ENCODE results near the gene SIGLEC6.

Gene SIGLEC6

DNA sequence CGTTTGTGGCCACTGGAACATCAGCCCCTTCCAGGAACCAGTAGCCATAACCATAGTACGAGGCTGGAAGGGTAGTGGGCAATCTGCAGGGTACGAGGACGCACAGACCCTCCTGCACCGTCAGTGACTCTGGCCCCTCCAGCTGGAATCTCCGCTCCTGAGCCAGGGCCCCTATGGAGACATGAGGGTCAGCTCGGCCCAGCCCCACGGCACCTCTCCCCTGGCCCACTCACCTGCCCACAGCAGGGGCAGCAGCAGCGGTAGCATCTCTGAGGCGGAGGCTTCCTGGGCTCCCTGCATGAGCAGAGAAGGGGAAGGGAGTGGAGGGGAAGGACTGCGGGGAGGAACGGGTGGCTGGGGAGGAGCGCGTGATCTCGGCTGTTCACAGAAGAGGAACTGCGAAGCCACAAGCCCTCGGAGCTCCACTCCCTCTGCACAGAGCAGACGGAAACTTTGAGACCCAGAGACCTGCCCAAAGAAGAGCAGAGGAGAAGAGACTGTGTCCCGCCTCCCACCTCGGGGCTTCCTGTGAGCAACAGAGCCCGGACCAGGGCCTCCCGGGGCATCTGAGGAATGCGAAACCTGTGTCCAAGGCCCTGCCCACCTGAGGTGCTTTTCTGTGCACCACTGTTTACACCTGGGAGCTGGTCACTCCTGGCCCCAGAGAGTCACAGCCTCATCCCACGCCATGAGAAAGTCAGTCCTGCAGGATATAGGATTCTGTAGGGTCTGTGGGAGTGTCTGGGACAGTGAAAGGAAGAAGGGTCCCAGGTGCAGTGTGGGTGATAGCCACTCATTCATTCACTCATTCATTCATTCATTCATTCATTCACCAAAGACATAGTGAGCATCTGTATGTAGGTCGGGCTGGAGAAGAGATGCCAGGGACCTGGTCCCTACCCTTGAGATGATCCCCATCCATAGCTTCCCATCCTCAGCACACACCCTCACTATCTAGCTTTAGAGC is at the start of gene SIGLEC6:
SIGLEC6 (minus strand) TSS at position 322 of the 967 bp plus-strand sequence; CDS start at position 300, 22 bp downstream.
- DNase-seq (ENCODE audit: low read depth in 2 of 2), result no peak

DNA sequence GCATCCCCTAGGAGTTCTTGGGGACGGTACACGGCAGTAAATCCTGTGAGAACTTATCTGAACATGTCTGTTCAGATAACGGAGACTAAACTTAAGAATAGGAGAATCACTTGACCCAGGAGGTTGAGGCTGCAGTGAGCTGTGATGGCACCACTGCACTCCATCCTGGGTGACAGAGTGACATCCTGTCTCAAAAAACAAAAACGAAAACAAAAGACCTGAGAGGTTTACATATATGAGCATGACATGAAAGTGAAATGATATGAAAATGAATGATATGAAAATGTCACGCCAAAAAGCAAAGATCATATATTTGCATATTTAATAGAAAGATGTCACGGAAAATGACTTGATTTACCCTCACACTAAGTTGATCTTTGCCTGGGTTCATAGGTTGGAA is 45.4 kb upstream of the SIGLEC6 start:
- no peak for DNase-seq (ENCODE audit: low read depth in 2 of 2)

DNA sequence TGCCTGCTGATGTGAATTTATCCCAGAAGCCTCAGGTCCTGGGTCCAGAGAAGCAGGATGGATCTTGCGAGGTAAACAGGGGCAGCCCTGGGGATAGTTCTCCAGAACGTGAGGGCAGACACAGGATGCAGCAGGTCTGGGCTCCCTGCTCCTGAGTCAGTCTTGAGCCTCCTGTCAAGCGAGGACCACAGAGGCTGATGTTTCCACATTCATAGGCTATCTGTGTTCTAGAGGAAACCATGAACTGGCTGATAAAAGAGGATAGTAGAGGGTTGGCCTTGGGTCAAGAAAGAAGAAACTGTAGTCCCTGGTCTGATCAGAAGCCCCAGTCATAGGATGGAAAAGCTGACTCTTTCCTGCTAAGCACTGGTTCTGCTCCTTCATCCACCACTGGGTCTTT is 41.9 kb upstream of the SIGLEC6 start:
- DNase-seq (ENCODE audit: low read depth in 2 of 2), result no peak

DNA sequence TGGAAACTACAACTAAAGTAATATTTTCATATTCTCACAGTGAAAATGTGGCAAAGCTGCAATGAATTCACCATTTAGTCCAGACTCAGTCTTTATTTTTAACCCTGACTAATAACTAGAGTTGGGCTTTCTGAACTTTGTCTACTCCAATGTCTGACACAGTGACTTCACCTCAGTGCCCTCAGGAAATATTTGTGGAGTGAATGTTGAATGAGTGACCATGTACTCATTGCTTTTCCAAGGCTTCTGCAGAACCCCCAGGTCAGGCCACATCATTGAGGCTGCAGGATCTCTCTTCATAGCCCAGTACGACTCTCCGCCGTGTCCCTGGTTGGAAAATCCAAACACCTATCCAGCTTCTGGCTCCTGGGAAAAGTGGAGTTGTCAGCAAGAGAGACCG is 41.4 kb upstream of the SIGLEC6 start:
- DNase-seq (ENCODE audit: low read depth in 2 of 2), result no peak

DNA sequence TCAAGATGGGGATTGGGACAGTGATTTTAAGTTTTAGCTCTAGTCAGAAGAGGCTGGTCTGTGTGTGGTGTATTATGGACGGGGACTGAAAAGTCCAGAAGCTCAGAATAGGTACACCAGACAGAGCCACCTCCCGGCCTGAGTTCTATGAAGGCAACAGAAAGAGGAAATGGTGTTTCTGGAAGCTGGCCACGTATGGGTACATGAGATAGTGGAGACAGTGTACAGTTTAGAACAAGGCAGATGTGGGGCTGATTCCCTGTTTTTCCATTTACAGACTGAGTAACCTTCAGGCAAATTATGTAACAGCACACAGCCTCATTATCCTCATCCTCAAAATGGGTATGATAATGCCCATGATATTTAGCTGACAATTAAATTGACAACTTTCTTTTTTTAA is 40.9 kb upstream of the SIGLEC6 start:
- no peak for DNase-seq (ENCODE audit: low read depth in 2 of 2)

DNA sequence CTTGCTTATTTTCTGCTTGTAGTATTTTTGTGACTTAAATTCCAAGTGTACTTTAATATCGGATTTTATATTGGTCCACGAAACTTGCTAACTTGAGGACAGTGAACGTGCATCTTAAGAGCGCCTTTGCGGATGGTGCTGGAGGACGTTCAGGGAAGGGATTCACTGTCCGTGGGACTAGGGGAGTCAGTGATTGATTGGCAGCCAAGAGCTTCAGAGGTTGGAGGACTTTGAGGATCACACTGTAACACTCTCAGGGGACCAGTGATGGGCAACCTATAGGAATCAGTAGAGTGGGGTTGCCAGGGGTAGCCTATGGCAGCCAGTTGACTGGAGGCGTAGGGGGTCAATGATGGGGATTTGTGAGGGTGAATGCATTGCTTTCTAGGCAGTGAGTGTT is 40.1 kb upstream of the SIGLEC6 start:
- DNase-seq (ENCODE audit: low read depth in 2 of 2), result no peak

DNA sequence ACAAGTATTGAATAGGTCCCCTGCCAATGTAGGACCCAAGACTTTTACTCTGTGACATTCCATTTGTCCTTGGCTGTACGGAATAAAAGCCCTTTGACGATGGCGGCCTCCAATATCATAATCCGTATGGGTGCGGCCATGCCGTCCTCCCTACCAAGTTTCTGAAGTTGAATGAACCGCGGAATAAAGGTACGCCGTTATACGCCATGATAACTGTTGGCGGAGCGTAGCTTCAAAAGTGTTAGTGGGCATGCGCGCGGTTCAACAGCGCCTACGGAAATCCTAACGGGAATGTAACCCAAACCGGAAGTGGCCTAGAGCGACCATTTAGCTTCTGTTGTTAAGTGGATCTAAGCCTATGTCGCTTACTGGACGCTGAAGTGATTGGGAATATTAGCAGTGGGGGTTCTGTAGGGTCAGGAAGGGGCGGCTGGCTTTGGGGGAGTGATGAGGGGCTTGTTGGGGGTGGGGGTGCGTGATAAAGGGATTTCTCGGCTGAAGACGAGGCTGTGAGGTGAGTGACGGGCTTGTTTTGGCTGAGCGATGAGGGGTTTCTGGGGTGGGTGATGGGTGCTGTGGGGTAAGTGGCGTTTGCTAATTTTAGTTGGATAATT is 39.6 kb upstream of the SIGLEC6 start, which contains the start of gene ZNF175:
ZNF175 (plus strand) TSS at position 322 of the 614 bp plus-strand sequence. CDS start 2,047 bp downstream, outside the sequence.
- DNase-seq (ENCODE audit: low read depth in 2 of 2), result peak; percentile 76 to 83

DNA sequence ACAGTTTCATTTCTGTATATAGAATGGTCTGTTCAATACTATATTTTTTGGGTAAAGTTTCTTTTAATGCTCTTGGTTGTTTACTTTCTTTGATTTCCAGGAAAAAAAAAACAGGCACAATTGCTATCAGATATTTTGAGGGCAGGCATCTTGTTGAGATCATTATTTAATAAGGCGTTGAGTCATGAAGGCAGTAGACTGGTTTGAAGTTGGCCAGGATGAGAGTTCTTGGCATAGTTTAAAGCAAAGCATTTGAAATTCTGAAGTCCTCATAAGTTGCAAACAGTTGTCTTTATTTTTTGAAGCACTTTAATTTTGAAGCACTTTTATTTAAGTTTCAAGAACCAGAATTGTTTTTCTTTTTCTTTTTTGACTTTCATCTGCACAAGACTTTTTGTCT is 37.0 kb upstream of the SIGLEC6 start:
- DNase-seq (ENCODE audit: low read depth in 2 of 2), result no peak

DNA sequence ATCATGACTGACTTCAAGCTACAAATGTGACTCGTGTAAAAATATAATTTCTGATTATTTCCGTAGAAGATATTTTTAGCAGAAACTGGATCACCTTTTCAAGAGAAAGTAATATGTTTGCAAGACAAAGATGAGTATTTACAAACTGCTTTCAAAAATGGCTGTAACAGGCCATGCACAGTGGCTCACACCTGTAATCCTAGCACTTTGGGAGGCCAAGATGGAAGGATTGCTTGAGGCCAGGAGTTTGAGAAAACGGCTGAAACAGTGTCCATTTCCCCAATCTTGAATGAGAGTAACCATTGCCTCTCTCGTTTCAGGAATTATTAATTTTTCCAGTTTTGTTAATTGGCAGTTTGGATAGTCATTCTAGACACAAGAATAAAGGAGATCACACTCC is 36.1 kb upstream of the SIGLEC6 start:
- DNase-seq (ENCODE audit: low read depth in 2 of 2), result no peak

DNA sequence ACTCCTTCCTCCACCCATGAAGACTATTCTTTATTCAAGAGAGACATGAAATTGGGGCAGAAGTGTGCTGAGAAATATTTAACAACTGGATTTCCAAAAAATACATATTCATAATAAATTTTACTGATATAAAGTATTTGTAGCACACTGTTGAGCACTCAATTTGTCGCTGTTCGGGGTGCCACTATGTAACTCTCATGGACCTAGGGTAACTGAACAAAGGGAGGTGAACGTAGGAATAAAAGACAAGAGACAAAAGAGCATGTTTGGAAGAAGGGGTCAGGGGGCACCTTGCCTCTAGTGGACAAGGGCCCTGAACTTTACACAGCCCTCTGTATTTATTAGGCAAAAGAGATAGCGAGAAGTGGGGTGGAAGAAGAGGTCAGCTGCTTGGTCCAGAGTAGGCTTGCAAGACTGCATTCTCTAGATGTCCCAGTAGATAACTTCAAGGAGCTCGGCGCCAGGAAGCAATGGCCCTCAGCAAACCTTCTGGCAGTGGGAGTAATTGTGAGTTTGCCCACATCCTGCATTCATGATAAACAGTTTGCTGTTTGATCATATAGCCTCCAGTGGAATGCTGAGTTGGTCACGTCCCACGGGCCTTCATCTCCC is 35.1 kb upstream of the SIGLEC6 start:
- no peak for DNase-seq (ENCODE audit: low read depth in 2 of 2)

DNA sequence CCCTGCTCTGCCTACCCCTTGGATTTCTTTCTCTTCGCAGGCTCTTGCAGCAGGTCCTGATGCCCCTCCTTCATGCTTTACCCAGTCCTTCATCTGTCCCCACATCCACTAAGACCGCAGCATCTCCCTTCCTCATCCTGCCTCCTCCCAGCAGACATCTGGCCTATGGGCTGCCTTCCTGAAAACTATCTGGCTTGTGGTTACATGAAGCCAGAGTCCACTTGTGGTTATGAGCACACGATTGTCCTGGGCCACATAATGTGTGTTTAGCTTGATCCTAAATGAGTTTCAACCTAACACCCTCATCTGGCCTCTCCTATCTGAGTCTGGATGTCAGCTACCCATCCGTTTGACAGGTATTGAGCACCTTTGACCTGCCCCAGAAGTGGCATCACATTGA is 34.1 kb upstream of the SIGLEC6 start:
- no peak for DNase-seq (ENCODE audit: low read depth in 2 of 2)

DNA sequence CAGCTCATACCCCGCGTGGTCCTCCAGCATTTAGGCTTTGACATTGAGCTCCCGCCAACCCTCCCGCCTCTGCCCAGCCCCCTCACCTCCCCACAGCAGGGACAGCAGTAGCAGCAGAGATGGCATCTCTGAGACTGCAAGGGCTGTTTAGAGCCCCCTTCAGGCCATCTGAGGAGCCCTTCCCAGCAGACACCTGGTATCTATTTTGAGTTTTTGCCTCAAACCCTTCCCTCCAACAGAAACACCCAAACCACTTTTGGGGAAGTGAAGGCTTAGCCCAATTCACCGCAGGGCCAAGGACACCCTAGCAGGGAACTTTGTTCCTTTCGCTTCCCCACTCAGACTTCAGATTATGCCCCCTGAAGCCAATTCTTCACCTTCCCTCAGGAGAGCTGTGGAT is 33.3 kb upstream of the SIGLEC6 start:
- no peak for DNase-seq (ENCODE audit: low read depth in 2 of 2)

DNA sequence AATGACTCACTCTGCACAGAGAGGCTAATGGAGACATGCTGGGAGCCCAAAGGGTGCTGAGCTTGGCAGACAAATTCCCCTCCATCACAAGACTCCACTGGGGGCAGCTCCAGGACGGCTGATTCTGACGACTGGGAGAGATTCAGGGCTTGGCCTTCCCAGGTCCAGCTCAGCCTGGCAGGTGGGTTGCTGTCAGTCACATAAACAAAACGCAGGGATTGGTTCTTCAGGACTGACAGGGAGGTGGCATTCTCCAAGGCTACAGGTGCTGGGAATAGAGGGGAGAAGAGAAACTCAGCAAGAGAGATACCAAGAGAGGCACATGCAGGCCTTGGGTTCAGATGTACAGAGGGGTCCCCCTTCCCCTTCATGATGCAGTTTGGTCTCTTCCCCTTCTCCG is 28.9 kb upstream of the SIGLEC6 start:
- no peak for DNase-seq (ENCODE audit: low read depth in 2 of 2)

DNA sequence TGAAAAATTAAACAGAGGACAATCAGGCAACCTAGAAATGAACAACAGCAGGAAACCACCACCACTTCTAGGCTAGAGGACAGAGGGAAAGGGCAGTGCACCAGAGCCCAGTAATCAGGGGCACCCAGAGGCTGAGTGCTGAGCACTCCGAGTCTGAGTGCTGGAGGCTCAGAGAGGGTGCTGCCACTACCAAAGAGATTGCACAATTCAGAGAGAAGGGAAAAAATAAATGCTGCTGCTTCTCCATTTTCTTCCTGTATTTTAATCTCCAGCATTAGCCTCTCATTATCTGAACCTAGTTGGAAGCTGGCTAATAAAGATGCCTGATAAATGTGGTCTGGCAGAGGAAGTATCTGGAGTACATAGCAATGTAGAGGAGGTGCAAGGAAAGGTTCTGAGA is 27.8 kb upstream of the SIGLEC6 start:
- DNase-seq (ENCODE audit: low read depth in 2 of 2), result no peak

DNA sequence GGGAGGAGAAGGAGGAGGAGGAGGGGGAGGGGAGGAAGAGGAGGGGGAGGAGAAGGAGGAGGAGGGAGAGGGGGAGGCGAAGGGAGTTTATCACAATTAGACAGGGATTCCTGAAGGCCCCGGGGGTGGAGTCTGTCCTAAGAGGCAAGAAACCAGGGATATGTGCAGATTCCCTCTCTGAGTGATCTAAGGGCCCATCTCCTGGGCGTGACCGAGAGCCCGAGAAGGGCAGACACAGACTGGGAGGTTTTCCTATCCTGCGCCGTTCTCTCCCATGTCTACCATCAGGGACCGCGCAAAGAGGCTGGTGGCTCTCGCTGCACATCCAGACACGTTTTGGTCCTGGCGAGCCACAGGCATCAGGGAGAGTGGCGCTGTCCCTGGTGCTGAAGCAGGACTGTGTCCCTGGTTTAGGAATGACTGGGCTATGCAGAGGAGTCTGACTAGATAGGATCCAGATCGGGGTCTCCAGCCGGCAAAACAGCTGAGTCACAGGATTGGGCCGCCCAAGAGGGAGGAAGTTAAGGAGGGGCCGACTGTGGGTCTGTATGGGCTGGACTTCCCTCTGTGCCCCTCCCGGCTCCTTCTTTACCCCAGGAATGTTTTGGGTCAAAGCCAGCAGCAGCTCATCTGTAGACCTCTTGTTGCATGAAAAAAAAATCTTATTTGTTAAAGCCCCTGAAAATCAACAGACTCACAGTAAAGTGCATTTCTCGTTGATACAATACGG is 21.7 kb upstream of the SIGLEC6 start:
- DNase-seq (ENCODE audit: low read depth in 2 of 2), result peak; percentile 21 to 50

DNA sequence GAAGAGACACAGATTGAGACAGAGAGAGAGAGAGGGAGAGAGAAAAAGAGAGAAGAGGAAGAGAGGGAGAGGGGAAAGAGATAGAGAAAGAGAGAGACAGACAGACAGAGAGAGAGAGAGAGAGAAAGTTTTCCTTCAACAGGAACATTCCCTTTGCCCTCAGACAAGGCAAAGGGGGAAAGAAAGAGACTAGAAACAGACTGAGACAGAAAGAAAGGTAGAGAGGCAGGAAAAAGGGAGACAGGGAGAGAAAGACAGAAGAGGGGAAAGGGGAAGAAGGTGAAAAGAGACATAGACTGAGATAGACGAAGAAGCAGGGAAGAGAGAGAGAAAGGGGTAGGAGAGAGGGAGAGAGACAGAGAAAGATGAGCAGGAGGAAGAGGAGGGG is 21.1 kb upstream of the SIGLEC6 start:
- DNase-seq (ENCODE audit: low read depth in 2 of 2), result no peak

DNA sequence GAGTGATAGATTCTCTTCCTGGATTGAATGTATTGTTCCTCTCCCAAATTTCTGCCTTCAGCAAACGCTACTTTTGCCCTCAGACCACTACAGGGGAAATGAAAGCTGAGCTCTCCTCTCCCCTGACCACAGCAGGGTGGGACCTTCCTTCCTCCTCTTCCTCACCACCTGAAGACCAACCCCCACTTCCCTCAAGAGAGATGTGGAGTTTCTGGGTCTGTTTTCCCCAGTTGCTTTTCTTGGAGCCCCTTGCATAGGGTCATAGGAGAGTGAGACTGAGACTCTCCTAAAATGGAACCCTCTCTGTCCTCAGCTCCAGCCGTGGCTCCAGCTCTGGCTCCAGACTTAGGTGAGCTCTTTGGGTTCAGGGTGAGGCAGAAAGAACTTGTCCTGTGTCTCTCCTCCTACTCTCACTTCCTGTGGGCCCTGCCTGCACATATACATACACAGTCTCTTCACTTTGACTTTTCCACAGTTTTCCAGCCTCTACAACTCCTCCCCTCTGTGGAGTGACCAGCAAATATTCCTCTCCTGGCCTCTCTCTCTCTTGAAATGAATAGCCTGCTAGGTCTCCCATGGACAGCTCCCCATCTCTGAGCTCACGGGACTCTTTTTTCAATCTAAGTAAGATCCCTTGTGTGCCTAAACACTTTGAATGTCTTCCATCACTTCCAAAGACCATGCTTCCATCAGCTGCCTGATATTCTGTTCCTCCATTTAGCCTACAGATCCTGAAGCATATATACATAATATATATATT is 20.4 kb upstream of the SIGLEC6 start:
- no peak for DNase-seq (ENCODE audit: low read depth in 2 of 2)

DNA sequence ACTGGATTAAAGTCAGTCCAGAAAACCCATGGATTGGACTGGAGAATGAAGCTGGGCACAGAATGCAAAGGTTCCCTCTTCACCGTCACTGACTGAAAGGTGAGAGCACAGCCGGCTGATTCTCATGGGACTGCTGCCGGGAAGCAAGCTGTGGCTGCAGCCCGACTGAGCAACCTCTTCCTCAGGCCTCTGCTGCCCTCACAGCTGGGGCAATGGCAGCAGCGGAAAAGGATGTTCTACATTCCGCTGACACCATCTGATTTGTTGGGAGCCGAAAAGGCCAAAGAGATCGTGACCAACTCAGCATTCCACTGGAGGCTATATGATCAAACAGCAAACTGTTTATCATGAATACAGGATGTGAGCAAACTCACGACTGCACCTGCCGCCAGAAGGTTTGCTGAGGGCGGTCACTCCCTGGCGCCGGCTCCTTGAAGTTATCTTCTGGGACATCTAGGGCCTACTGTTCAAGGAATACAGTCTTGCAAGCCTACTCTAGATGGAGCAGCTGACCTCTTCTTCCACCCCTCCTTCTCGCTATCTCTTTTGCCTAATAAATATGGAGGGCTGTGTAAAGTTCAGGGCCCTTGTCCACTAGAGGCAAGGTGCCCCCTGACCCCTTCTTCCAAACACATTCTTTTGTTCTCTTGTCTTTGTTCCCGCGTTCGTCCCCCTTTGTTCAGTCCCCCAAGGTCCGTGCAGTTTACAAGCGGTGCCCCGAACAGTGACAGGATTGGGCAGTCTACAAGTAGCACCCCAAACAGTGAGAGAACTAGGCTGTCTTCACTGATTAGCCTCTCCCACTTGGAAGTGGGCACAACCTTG is 19.6 kb upstream of the SIGLEC6 start:
- no peak for DNase-seq (ENCODE audit: low read depth in 2 of 2)

DNA sequence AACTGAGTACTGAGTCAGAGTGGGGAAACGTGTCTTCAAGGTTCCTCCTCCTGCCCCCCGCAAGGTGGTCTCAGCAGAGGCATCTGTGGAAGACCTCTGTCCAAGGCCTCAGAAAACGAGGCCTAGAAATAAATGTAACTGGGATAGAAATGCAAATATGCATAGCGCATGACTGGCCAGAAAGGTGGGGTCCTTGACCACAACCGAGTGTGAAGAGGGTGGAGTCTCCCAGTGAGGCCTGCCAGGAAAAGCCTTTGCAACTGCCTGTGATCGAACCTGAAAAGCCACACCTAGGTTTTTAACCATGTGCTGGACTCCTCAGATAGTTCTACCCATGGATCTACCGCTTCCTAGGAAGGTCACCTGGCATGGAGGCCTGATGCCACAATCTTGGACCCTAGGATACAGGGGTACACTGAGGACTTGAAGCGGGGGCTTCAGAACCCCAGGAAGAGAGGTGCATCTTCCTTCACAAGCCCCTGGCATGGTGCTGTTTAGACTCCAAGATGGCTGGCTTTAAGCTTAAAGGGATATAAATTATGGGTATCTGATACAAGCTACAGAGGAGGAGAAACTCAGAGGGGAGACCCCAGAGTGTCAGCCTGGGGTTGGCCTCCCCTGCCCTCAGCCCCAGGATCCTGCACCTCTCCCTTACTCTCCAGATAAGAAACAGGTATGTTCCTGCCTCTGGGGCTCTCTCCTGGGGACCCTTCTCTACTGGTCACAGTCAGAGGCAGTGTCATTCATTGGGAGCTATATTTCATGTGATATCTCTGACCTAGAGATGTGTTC is 18.3 kb upstream of the SIGLEC6 start:
- DNase-seq (ENCODE audit: low read depth in 2 of 2), result no peak
